Activated CD8-positive, alpha-beta memory T cell treated with anti-CD3 and anti-CD28 coated beads, Interleukin-2, amount 50 U/mL, for 24 hours (primary cell): ENCODE measurements around the gene ACTN3.
"Not testable (repeated sequence)": the region's sequence is repeated elsewhere in the genome, so short reads cannot be mapped to it uniquely, and the experiment has no call there.

ENCODE experiments used
- DNase-seq: peaks from one replicate; pipeline ENCODE4 v3.0.0-alpha.2; 2020; ENCODE audit errors: extremely low read depth

Gene ACTN3

GRCh38 chr11:66598993-66599392 is 52.3 kb downstream of the ACTN3 start:
- DNase-seq, result no peak

DNA sequence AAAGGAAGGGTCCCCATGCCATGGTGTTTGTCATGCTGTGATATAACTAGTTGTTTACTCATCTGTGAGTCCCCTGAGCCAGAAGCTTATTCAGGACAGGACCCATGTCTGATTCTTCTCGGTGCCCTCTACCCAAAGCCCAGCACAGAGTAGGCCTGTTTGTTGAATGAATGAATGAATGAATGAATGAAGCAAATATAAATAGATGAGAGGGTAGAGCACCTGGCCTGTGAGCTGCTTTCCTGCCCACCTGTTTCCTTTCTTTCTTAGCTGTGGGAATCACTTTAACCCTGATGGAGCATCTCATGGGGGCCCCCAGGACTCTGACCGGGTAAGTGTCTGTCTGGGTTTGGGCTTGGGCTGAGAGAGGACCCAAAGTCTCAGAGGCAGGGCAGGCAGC is 53.5 kb downstream of the ACTN3 start:
- no peak for DNase-seq

DNA sequence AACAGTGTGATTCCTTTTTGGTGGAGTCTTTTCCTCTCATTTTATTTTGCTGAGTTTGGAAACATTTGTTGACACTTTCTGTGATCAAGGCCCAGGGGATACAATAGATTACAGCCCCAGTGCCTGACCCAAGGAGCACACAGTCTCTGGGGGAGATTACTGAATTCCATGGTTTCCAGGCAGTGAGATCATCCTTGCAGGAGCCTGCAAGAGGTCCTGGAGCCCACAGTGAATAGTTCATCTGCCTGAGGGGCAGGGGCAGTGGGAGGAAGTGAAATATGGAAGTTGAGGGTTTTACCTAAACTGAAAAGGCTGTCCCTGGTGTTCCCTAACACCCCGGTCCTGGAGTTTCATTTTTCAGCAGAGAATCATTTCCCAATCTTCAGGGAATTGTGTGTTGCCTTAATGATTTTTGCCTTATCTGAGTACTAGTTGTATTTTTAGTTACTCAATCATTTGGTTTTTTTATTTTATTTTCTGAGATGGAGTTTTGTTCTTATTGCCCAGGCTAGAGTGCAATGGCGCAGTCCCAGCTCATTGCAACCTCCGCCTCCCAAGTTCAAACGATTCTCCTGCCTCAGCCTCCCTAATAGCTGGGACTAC is 54.0 kb downstream of the ACTN3 start:
- no peak for DNase-seq

- DNase-seq, result no peak
These were observed 56.4 kb downstream of the ACTN3 start for GRCh38 chr11:66603072-66603471.

GRCh38 chr11:66604155-66604554 is 57.5 kb downstream of the ACTN3 start:
- no peak for DNase-seq

DNA sequence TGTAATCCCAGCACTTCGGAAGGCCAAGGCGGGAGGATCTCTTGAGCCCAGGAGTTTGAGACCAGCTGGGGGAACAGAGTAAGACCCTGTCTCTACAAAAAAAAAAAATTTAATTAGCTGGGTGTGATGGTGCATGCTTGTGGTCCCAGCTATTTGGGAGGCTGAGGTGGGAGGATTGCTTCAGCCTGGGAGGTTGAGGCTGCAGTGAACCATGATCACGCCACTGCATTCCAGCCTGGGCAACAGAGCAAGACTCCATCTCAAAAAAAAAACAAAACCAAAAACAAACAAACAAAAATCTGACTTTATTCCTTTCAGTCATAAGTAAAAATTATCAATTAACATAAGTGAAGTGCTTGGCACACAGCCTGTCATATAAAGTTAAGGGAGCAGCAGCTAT is 59.9 kb downstream of the ACTN3 start:
- not testable (repeated sequence) for DNase-seq

DNA sequence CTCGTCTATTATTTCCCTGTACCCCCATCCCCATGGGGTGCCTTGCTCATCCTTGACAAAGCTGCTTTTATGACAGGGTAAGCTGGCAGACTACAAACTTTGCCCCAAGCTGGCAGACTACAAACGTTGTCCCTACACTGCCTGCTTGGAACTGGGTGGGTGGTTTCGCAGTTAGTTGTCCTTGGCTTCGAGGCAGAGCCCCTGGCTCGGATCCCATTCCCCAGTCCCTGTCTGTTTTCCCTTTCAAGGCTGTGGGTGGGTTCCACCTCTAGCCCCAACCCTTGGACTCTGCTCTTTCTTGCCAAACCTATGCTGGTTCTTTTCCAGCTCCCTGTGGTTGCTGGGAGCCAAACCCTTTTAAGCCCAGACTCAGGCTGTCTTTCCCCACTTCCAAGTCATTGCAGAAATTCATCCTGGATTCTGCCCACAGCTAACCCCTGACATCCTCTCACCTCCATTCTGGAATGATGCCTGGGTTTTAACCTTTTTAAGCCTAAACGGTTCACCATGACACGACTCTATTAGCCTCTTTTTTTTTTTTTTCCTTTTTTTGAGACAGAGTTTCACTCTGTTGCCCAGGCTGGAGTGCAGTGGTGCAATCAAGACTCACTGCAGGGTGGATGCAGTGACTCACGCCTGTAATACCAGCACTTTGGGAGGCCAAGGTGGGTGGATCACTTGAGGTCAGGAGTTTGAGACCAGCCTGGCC is 60.6 kb downstream of the ACTN3 start:
- DNase-seq, result no peak

DNA sequence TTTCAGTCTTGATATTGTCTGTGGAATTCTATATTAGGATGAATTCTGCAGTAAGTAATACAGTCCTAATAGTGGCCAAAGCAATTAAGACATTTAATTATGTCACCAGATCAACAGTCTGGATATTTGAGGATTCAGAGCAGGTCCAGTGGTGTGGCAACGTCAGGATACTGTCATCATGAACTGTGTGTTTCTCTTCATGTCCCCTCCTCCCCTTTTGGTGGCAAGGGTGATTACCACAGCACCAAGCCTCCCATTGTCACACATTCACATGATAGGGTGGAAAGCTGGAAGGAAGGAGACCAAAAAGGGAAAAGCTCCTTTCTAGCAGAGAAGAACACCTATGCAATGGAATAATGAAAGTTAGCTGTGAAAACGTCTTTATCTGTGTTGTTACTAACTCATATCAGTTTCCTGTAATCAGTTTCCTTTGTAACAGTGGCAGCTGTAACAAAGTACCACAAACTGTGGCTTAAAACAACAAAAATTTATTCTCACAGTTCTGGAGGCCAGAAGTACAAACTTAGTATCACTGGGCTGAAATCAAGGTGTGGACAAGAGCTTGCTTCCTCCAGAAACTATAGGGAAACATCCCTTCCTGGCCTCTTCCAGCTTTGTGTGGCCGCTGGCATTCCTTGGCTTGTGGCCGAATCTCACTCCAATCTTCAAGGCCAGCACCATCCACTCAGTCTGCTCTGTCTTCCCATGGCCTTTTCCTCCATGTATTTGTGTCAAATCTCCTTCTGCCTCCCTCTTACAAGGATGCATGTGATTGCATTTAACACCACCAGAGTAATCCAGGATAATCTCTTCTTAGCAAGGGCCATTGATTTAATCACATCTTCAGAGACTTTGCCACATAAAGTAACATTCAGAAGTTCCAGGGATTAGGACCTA is 63.3 kb downstream of the ACTN3 start:
- no peak for DNase-seq

- no peak for DNase-seq
These were observed 65.8 kb downstream of the ACTN3 start for GRCh38 chr11:66612458-66612857.
